Right lobe of liver (tissue), 4 donors: ENCODE results near the gene BLACAT1.

Experiments used
- CTCF ChIP-seq, 4 donors: fragments of 200-600 bp in 3 of 4; fragments of 450-650 bp in 1 of 4; IDR thresholded peaks; one replicate each; pipeline versions ENCODE4 v1.5.1 to v1.8.0; 2016 to 2022; ENCODE audit warnings: antibody characterized with exemption in 4 of 4, mild to moderate bottlenecking in 2 of 4
- POLR2A ChIP-seq: fragments of 450-650 bp; IDR thresholded peaks from one replicate; pipeline ENCODE4 v1.6.1; 2017; ENCODE audit warnings: antibody characterized with exemption, mild to moderate bottlenecking
- donor health status: DM: no; HTN: no; CAD: no.
- donor health status: DM: no; HTN: no; CAD: no.
- donor health status: DM: no; HTN: yes; CAD: no.

- TF ChIP-seq POLR2A = no peak
- no peak for TF ChIP-seq CTCF (IDR thresholded peaks at IDR 0.05)
Observed at GRCh38 chr1:205486258-205486657, 30.4 kb upstream of the BLACAT1 start.
